Lung (tissue), 12 donors: ENCODE measurements around the gene TSPAN32. TPM values are rescaled to one million over a fixed set of nuclear protein-coding genes. Genes with fewer than 3 reads are reported as not detected.
"Not testable (repeated sequence)": the region's sequence is repeated elsewhere in the genome, so short reads cannot be mapped to it uniquely, and the experiment has no call there.

ENCODE experiments used
- ATAC-seq: fragments of 200-7000 bp; cut with Tn5 transposase; one replicate; pipeline ENCODE4 v1.9.1; 2020; ENCODE audit warnings: moderate number of reproducible peaks; ENCODE audit not compliant: insufficient read depth, low FRiP score
- DNase-seq, 3 donors: peaks; one replicate each; pipeline ENCODE4 v3.0.0-alpha.2; 2013 to 2017
- H3K27ac ChIP-seq, 2 donors: one replicate each; pipeline ENCODE4 v1.5.1; 2013; ENCODE audit warnings: mild to moderate bottlenecking in 2 of 2, moderate library complexity in 2 of 2, control low read depth in 1 of 2, inconsistent platforms in 1 of 2, low read depth in 1 of 2, low read length in 1 of 2
- H3K27me3 ChIP-seq, 3 donors: one replicate each; pipeline ENCODE4 v1.5.1; 2013; ENCODE audit warnings: low read length in 2 of 3; ENCODE audit not compliant: control insufficient read depth in 3 of 3, insufficient read depth in 3 of 3
- H3K36me3 ChIP-seq, 4 donors: one replicate each; pipeline ENCODE4 v1.5.1; 2013; ENCODE audit warnings: low read length in 4 of 4, mild to moderate bottlenecking in 1 of 4, moderate library complexity in 1 of 4; ENCODE audit not compliant: control insufficient read depth in 4 of 4, insufficient read depth in 4 of 4
- H3K4me1 ChIP-seq, 5 donors: one replicate each; pipeline ENCODE4 v1.5.1; 2013; ENCODE audit warnings: low read length in 5 of 5, mild to moderate bottlenecking in 2 of 5, moderate library complexity in 1 of 5; ENCODE audit not compliant: control insufficient read depth in 5 of 5, insufficient read depth in 5 of 5
- H3K4me3 ChIP-seq: one replicate; pipeline ENCODE4 v1.5.1; 2013; ENCODE audit warnings: mild to moderate bottlenecking, control low read depth, moderate library complexity
- H3K9ac ChIP-seq, 2 donors: one replicate each; pipeline ENCODE4 v1.5.1; 2013; ENCODE audit warnings: low read length in 2 of 2, control low read depth in 1 of 2; ENCODE audit not compliant: insufficient read depth in 1 of 2
- H3K9me3 ChIP-seq, 4 donors: one replicate each; pipeline ENCODE4 v1.5.1; 2013; ENCODE audit warnings: low read length in 3 of 4, mild to moderate bottlenecking in 1 of 4, moderate library complexity in 1 of 4; ENCODE audit not compliant: control insufficient read depth in 4 of 4, insufficient read depth in 3 of 4
- WGBS, 2 donors: extraction: QIAGEN DNeasy Blood & Tissue Kit; methylation state at CpG; one replicate each; pipeline ENCODE4 v1.1.7; 2013; 5-methylcytosine and 5-hydroxymethylcytosine counted together
- polyA plus RNA-seq, 2 donors: library from polyadenylated mRNA; stranded (reverse); fragments of 200-250 nt; gene quantifications; one replicate each; pipeline ENCODE4 v1.2.1, GENCODE V29; 2013
- total RNA-seq, 2 donors: library from RNA; depleted of rRNA in 1 of 2; stranded (reverse); fragments of >200 nt in 1 of 2; gene quantifications; one replicate each; pipeline ENCODE4 v1.2.1, GENCODE V29; 2014 to 2021
- TF ChIP-seq, protein P1 (sequence below): IDR thresholded peaks from 2 replicates; pipeline ENCODE4 v1.5.1; 2012; ENCODE audit warnings: mild to moderate bottlenecking; ENCODE audit errors: control extremely low read depth, extremely low read depth
- donor health status: control.
- donor health status: control.
- donor health status: Bipolar disorder and iron deficiency.
- donor health status: healthy.
- donor health status: DM: yes; HTN: yes; CAD: no.

TSPAN32 gene
- total and polyA plus RNA-seq, 4 donors, result 6.1 to 7.6 (median 7.1) TPM

DNA sequence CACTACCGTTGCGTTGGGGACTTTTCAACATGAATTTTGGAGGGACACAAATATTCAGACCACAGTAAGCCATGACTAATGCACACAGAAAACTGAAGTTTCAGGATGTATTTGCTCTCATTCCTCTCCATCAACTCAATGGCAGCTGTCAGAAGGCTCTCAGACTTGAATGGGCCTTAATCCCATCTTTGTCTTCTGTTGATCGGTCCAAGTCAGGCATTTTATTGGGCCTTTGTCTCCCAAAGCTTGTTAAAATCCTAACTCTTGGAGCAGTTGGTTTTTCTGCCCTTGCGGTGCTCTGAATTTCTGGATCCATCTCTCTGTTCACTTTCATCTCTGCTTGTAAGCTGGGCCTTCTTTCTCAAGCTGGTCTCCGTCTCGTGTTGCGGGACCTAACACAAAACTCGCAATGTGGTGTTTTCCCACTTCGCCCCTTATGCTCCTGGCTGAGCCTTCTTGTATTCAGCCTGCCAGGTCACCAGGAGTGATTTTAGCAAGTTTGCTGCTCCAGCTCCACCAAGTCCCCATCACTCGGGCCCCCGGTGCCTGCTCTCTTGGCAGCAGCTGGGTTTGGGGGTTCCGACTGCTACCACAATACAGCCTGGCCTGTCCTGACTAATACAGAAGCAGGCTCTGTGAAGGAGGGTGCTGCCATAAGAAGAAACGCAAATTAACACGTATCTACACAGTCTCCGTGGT, 27.0 kb downstream of the TSPAN32 start:
- Histone ChIP-seq H3K27ac (no peak overlapping the region), H3K4me1 (no peaks in the 10 kb centered on the region), H3K9me3 (no peaks in the 10 kb centered on the region), H3K36me3 (no peaks in the 10 kb centered on the region), H3K9ac (no peak overlapping the region), H3K4me3 (no peak overlapping the region), H3K27me3 (no peaks in the 10 kb centered on the region)
- ATAC-seq (no peak), DNase-seq (no peak)
- 91 to 94% methylated on average over 15 of the region's 15 CpGs for WGBS, 2 donors
- TF ChIP-seq, protein P1, sequence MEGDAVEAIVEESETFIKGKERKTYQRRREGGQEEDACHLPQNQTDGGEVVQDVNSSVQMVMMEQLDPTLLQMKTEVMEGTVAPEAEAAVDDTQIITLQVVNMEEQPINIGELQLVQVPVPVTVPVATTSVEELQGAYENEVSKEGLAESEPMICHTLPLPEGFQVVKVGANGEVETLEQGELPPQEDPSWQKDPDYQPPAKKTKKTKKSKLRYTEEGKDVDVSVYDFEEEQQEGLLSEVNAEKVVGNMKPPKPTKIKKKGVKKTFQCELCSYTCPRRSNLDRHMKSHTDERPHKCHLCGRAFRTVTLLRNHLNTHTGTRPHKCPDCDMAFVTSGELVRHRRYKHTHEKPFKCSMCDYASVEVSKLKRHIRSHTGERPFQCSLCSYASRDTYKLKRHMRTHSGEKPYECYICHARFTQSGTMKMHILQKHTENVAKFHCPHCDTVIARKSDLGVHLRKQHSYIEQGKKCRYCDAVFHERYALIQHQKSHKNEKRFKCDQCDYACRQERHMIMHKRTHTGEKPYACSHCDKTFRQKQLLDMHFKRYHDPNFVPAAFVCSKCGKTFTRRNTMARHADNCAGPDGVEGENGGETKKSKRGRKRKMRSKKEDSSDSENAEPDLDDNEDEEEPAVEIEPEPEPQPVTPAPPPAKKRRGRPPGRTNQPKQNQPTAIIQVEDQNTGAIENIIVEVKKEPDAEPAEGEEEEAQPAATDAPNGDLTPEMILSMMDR, result no peak

- Histone ChIP-seq H3K36me3 (no peaks in the 10 kb centered on the region), H3K4me3 (no peak overlapping the region), H3K27me3 (no peaks in the 10 kb centered on the region), H3K9me3 (no peaks in the 10 kb centered on the region), H3K4me1 (no peaks in the 10 kb centered on the region), H3K27ac (no peak overlapping the region), H3K9ac (no peak overlapping the region)
- DNase-seq (no peak), ATAC-seq (no peak)
- 92 to 94% methylated on average over 9 of the region's 9 CpGs for WGBS, 2 donors
- TF ChIP-seq, protein P1, result no peak
Measured at GRCh38 chr11:2329551-2329950, 27.7 kb downstream of the TSPAN32 start.

- H3K9me3 ChIP-seq, result no peaks in the 10 kb centered on the region
- ATAC-seq, result no peak
- H3K4me3 ChIP-seq, result no peak overlapping the region
- no peak overlapping the region for H3K9ac ChIP-seq
- H3K27ac ChIP-seq, result no peak overlapping the region
- TF ChIP-seq, protein P1, result no peak
- H3K27me3 ChIP-seq, result no peaks in the 10 kb centered on the region
- H3K4me1 ChIP-seq, result no peaks in the 10 kb centered on the region
- 93 to 96% methylated on average over 6 of the region's 6 CpGs for WGBS, 2 donors
- no peak for DNase-seq
- H3K36me3 ChIP-seq, result no peaks in the 10 kb centered on the region
Measured at GRCh38 chr11:2330696-2331095, 28.9 kb downstream of the TSPAN32 start.

GRCh38 chr11:2331404-2331803, 29.6 kb downstream of the TSPAN32 start:
- WGBS, 2 donors, result 95 to 96% methylated on average over 5 of the region's 5 CpGs

DNA sequence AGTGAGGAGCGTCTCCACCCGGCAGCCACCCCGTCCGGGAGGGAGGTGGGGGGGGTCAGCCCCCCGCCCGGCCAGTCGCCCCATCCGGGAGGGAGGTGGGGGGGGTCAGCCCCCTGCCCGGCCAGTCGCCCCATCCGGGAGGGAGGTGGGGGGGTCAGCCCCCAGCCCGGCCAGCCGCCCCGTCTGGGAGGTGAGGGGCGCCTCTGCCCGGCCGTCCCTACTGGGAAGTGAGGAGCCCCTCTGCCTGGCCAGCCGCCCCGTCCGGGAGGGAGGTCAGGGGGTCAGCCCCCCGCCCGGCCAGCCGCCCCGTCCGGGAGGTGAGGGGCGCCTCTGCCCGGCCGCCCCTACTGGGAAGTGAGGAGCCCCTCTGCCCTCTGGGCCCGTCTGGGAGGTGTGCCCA, 30.8 kb downstream of the TSPAN32 start:
- H3K4me1 ChIP-seq, H3K27me3 ChIP-seq, ATAC-seq, H3K36me3 ChIP-seq, H3K9me3 ChIP-seq, H3K9ac ChIP-seq, H3K27ac ChIP-seq, DNase-seq, H3K4me3 ChIP-seq: not testable (repeated sequence)
- WGBS, 2 donors, result 89 to 100% methylated on average over 1 to 24 of the region's 29 CpGs

More at GRCh38 chr11:2331404-2331803, 29.6 kb downstream of the TSPAN32 start:
- Histone ChIP-seq H3K4me1 (no peaks in the 10 kb centered on the region), H3K36me3 (no peaks in the 10 kb centered on the region), H3K27ac (no peak overlapping the region), H3K9me3 (no peaks in the 10 kb centered on the region), H3K4me3 (no peak overlapping the region), H3K9ac (no peak overlapping the region), H3K27me3 (no peaks in the 10 kb centered on the region)
- no peak for DNase-seq
- TF ChIP-seq, protein P1, result no peak
- ATAC-seq, result no peak
